WTC11 (cell line): Measurements from ENCODE around the gene EYS. TPM values are rescaled to one million over a fixed set of nuclear protein-coding genes. Genes with fewer than 3 reads are reported as not detected.

Source experiments
- ATAC-seq: fragments of 200-7000 bp; cut with Tn5 transposase; 2 replicates; pipeline ENCODE4 v1.10.0; 2021; ENCODE audit warnings: mild to moderate bottlenecking, moderate library complexity
- CTCF ChIA-PET: fragments of 300-600 bp; sonication (Branson Sonifier 250); formaldehyde crosslinking; loops from one replicate; lab custom pipeline; 2021; ENCODE audit warnings: antibody characterized with exemption; lab: Charles Lee
- POLR2A ChIA-PET: fragments of 350-600 bp; sonication (Branson Sonifier 250); formaldehyde crosslinking; loops from one replicate; lab custom pipeline; 2021; ENCODE audit warnings: antibody characterized with exemption; lab: Charles Lee
- DNase-seq: peaks from one replicate; pipeline ENCODE4 v3.0.0; 2021; ENCODE audit warnings: low spot score
- H3K27ac Mint-ChIP-seq: 2 replicates; pipeline ENCODE4 v1.8.0; 2021; ENCODE audit warnings: mixed read lengths
- H3K27me3 Mint-ChIP-seq: 2 replicates; pipeline ENCODE4 v1.8.0; 2021; ENCODE audit warnings: low read depth, mild to moderate bottlenecking, moderate library complexity, mixed read lengths
- H3K36me3 Mint-ChIP-seq: 2 replicates; pipeline ENCODE4 v1.8.0; 2021; ENCODE audit warnings: mixed read lengths
- H3K4me1 Mint-ChIP-seq: 2 replicates; pipeline ENCODE4 v1.8.0; 2022; ENCODE audit warnings: mixed read lengths
- H3K4me3 Mint-ChIP-seq: 2 replicates; pipeline ENCODE4 v1.8.0; 2021; ENCODE audit warnings: mild to moderate bottlenecking, moderate library complexity, mixed read lengths
- H3K9me3 Mint-ChIP-seq: 2 replicates; pipeline ENCODE4 v1.8.0; 2021; ENCODE audit warnings: mixed read lengths
- ATF2 ChIP-seq: sonication (generic); formaldehyde crosslinking; IDR thresholded peaks from 2 replicates; pipeline ENCODE4 v1.8.1; 2022; ENCODE audit warnings: low read depth, missing genetic modification reagents, borderline replicate concordance
- E2F5 ChIP-seq: sonication (generic); formaldehyde crosslinking; IDR thresholded peaks from 2 replicates; pipeline ENCODE4 v1.8.1; 2022; ENCODE audit warnings: mild to moderate bottlenecking, moderate library complexity, missing genetic modification reagents
- FOXP1 ChIP-seq: sonication (generic); formaldehyde crosslinking; IDR thresholded peaks from 2 replicates; pipeline ENCODE4 v1.8.0; 2022; ENCODE audit warnings: missing genetic modification reagents, mild to moderate bottlenecking, moderate library complexity, borderline replicate concordance
- GABPB1 ChIP-seq: sonication (generic); formaldehyde crosslinking; IDR thresholded peaks from 2 replicates; pipeline ENCODE4 v1.8.1; 2023; ENCODE audit warnings: mild to moderate bottlenecking, missing genetic modification reagents
- GTF2I ChIP-seq: fragments of 250-450 bp; sonication (Bioruptor Pico); conservative IDR thresholded peaks from 2 replicates; pipeline ENCODE4 v1.4.0; 2021; ENCODE audit warnings: mild to moderate bottlenecking
- HMGXB4 ChIP-seq: sonication (generic); formaldehyde crosslinking; IDR thresholded peaks from 2 replicates; pipeline ENCODE4 v1.8.1; 2023; ENCODE audit warnings: mild to moderate bottlenecking, moderate library complexity, missing genetic modification reagents
- NR2C2 ChIP-seq: sonication (generic); formaldehyde crosslinking; IDR thresholded peaks from 2 replicates; pipeline ENCODE4 v1.8.0; 2022; ENCODE audit warnings: mild to moderate bottlenecking, missing genetic modification reagents
- NR3C1 ChIP-seq: sonication (generic); formaldehyde crosslinking; conservative IDR thresholded peaks from 2 replicates; pipeline ENCODE4 v1.8.1; 2023; ENCODE audit warnings: low read depth, mild to moderate bottlenecking, missing genetic modification reagents
- SP1 ChIP-seq: sonication (generic); formaldehyde crosslinking; conservative IDR thresholded peaks from 2 replicates; pipeline ENCODE4 v1.8.1; 2022; ENCODE audit warnings: missing genetic modification reagents
- TEAD1 ChIP-seq: sonication (generic); formaldehyde crosslinking; IDR thresholded peaks from 2 replicates; pipeline ENCODE4 v1.8.0; 2022; ENCODE audit warnings: mild to moderate bottlenecking, missing genetic modification reagents
- TEAD4 ChIP-seq: sonication (generic); formaldehyde crosslinking; IDR thresholded peaks from 2 replicates; pipeline ENCODE4 v1.8.0; 2022; ENCODE audit warnings: mild to moderate bottlenecking, missing genetic modification reagents
- TP53 ChIP-seq: sonication (generic); formaldehyde crosslinking; IDR thresholded peaks from 2 replicates; pipeline ENCODE4 v1.8.1; 2023; ENCODE audit warnings: mild to moderate bottlenecking, missing genetic modification reagents
- ZNF263 ChIP-seq: sonication (generic); formaldehyde crosslinking; IDR thresholded peaks from 2 replicates; pipeline ENCODE4 v1.8.1; 2022; ENCODE audit warnings: low read depth, mild to moderate bottlenecking, moderate library complexity, missing genetic modification reagents
- ZNF396 ChIP-seq: fragments of 250-450 bp; sonication (Bioruptor Pico); IDR thresholded peaks from 2 replicates; pipeline ENCODE4 v1.8.0; 2021; ENCODE audit warnings: mild to moderate bottlenecking, moderate library complexity, borderline replicate concordance
- ZNF416 ChIP-seq: fragments of 250-450 bp; sonication (Bioruptor Pico); IDR thresholded peaks from 2 replicates; pipeline ENCODE4 v1.9.0; 2021; ENCODE audit warnings: mild to moderate bottlenecking, inconsistent platforms
- ZNF671 ChIP-seq: fragments of 250-450 bp; sonication (Bioruptor Pico); IDR thresholded peaks from 2 replicates; pipeline ENCODE4 v1.8.0; 2021; ENCODE audit warnings: mild to moderate bottlenecking
- total RNA-seq: library from RNA; stranded (reverse); gene quantifications from 3 replicates; pipeline ENCODE4 v1.2.3, GENCODE V29; 2021
- TF ChIP-seq, protein P1 (sequence below): sonication (generic); formaldehyde crosslinking; conservative IDR thresholded peaks from 2 replicates; pipeline ENCODE4 v1.8.1; 2022; ENCODE audit warnings: mild to moderate bottlenecking, missing genetic modification reagents
- TF ChIP-seq, protein P2 (sequence below): fragments of 250-450 bp; sonication (Bioruptor Pico); conservative IDR thresholded peaks from 2 replicates; pipeline ENCODE4 v1.9.0; 2021; ENCODE audit warnings: mild to moderate bottlenecking

The EYS gene
- total RNA-seq, 1 experiment from 2014 or later = not detected

- peaks cover 6% of the 10 kb centered on the region; the same call in 1 of the 2 replicates for H3K4me1 Mint-ChIP-seq
- ChIA-PET POLR2A (no interaction called here), CTCF (no interaction called here)
- H3K9me3 Mint-ChIP-seq = peaks cover 26% of the 10 kb centered on the region
- no peaks in the 10 kb centered on the region for H3K27me3 Mint-ChIP-seq
- 0 out of 2 replicates have a peak, but pooled peaks cover 3% of the 10 kb centered on the region for H3K36me3 Mint-ChIP-seq
- ATAC-seq (no peak), DNase-seq (no peak)
- H3K4me3 Mint-ChIP-seq = no peak overlapping the region
- TF ChIP-seq GABPB1 (CRISPR knock-in tag) (0 out of 2 replicates have a peak, but pooled peaks have one; percentile 40), ZNF396 (no peak)
- no peak overlapping the region for H3K27ac Mint-ChIP-seq
Observed at GRCh38 chr6:64984948-64985347, 722.1 kb downstream of the EYS start.

GRCh38 chr6:64983089-64983488, 723.9 kb downstream of the EYS start:
- H3K27me3 Mint-ChIP-seq = no peaks in the 10 kb centered on the region
- POLR2A ChIA-PET = no interaction called here
- H3K36me3 Mint-ChIP-seq = peaks cover 10% of the 10 kb centered on the region; the same call in 1 of the 2 replicates

DNA sequence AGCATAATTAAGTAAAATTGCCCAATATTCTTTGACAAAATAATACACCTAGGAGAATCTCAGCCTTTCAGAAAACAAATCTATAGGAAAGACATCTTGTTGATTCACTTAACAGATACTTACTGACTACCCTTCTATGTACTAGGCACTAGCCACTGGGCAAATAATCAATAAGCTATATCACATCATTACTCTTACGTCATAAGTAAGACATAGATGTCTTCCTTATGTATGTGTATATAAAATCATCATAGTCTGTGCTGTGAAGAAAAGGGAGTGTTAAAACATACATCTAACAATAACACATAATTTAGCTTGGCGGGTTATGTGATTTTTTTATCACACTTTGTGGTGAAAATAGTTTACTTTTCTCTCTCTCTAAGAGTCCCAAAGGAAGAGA, 733.9 kb downstream of the EYS start:
- no peaks in the 10 kb centered on the region for H3K27me3 Mint-ChIP-seq
- CTCF ChIA-PET = no interaction called here
- peaks cover 44% of the 10 kb centered on the region for H3K9me3 Mint-ChIP-seq
- peaks cover 7% of the 10 kb centered on the region for H3K4me1 Mint-ChIP-seq
- peaks cover 16% of the 10 kb centered on the region; the same call in 1 of the 2 replicates for H3K36me3 Mint-ChIP-seq
- DNase-seq (no peak), ATAC-seq (no peak)
- TF ChIP-seq TEAD4 (CRISPR knock-in tag) (no peak), ZNF671 (no peak)
- POLR2A ChIA-PET = no interaction called here
- H3K27ac Mint-ChIP-seq = no peak overlapping the region
- H3K4me3 Mint-ChIP-seq = no peak overlapping the region

More at GRCh38 chr6:64983089-64983488, 723.9 kb downstream of the EYS start:
- no peak overlapping the region for H3K27ac Mint-ChIP-seq
- H3K9me3 Mint-ChIP-seq = peaks cover 37% of the 10 kb centered on the region
- TF ChIP-seq TEAD1 (CRISPR knock-in tag) = no peak
- TF ChIP-seq FOXP1 (CRISPR knock-in tag) = no peak
- no peak for TF ChIP-seq ZNF263 (CRISPR knock-in tag)
- TF ChIP-seq ATF2 (CRISPR knock-in tag) = no peak
- TF ChIP-seq TEAD4 (CRISPR knock-in tag) = no peak
- no peak for TF ChIP-seq E2F5 (CRISPR knock-in tag)
- peaks cover 3% of the 10 kb centered on the region; the same call in 1 of the 2 replicates for H3K4me1 Mint-ChIP-seq
- DNase-seq = no peak
- ATAC-seq = no peak
- H3K4me3 Mint-ChIP-seq = no peak overlapping the region
- CTCF ChIA-PET = no interaction called here

DNA sequence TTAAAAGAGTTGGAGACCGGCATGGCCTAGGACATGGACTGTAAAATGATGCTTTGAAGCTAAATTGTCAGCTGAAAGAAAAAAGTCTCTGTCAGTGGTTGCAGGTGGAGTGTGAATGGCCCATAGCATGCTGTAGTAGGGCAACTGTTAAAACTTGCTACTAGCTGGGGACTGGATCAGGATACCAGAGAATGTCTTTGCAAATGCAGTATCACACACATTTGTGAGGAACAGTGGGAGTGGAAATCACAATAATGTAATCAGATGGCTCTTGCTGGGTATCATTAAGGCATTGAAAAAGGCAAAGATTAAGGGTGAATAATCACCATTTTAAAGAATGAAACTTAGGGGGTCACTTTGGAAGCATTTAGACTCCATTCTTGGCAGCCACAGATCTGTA, 737.9 kb downstream of the EYS start:
- ChIA-PET POLR2A (no interaction called here), CTCF (no interaction called here)
- H3K27me3 Mint-ChIP-seq = no peaks in the 10 kb centered on the region
- ATAC-seq = peak; percentile 64
- H3K4me3 Mint-ChIP-seq = no peak overlapping the region
- H3K27ac Mint-ChIP-seq = no peak overlapping the region
- peaks cover 7% of the 10 kb centered on the region for H3K4me1 Mint-ChIP-seq
- TF ChIP-seq NR3C1 (CRISPR knock-in tag) = no peak
- TF ChIP-seq, protein P1, sequence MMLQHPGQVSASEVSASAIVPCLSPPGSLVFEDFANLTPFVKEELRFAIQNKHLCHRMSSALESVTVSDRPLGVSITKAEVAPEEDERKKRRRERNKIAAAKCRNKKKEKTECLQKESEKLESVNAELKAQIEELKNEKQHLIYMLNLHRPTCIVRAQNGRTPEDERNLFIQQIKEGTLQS (CRISPR knock-in tag) = no peak
- no peak for TF ChIP-seq ZNF416 (CRISPR knock-in tag)
- no peak for TF ChIP-seq GTF2I (CRISPR knock-in tag)
- no peak for TF ChIP-seq SP1
- H3K36me3 Mint-ChIP-seq = peaks cover 14% of the 10 kb centered on the region
- H3K9me3 Mint-ChIP-seq = peaks cover 42% of the 10 kb centered on the region
- DNase-seq = no peak

DNA sequence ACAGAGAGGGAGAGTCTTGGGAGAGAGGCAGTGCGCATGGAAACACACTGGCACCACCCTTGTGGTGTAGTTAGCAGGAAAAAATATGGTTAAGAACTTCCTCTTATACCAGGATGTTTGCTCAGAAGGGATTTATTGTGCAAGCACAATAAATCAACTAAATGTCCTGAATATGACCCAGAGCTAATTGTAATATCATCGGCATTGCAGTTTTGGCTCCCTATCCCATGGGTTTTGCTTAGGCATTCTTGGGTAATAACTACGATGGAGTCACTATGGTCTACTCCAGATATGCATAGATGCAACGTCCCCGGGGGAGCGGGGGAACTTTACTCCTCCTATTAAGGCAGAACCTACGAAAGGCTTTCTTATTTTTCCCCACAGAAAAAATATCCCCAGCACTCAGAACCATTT, 751.6 kb downstream of the EYS start:
- ChIA-PET POLR2A (no interaction called here), CTCF (no interaction called here)
- Mint-ChIP-seq H3K36me3 (peaks cover 15% of the 10 kb centered on the region), H3K9me3 (peaks cover 37% of the 10 kb centered on the region), H3K4me3 (no peak overlapping the region), H3K4me1 (no peaks in the 10 kb centered on the region), H3K27ac (no peak overlapping the region), H3K27me3 (no peaks in the 10 kb centered on the region)
- DNase-seq (no peak), ATAC-seq (no peak)
- TF ChIP-seq, protein P2, sequence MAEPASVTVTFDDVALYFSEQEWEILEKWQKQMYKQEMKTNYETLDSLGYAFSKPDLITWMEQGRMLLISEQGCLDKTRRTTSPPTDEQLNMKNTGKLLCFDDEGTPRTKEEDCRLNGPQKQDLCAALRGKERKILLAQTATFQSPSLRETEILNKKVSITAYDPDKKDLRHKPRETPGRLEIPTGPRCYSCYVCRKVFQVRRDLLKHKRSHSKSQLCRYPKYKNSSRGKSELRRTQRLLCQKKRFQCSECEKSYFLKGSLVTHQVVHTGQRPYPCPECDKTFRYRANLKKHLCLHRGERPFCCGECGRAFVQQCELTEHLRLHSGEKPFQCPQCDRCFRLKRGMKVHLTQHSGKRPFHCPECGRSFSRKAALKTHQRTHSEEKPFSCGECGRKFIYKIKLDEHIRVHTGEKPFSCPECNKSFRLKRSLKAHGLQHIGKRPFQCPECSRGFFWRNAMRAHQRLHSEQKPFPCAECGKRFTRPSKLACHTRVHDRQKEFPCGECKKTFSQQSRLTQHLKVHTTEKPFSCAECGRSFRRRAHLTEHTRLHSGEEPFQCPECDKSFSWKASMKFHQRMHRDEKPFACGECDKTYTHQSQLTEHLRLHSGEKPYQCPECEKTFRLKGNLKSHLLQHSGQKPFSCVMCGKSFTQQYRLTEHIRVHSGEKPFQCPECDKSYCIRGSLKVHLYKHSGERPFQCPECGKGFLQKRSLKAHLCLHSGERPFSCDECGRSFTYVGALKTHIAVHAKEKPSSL (CRISPR knock-in tag) = no peak
- TF ChIP-seq GABPB1 (CRISPR knock-in tag) = no peak
- TF ChIP-seq NR2C2 = no peak
- TF ChIP-seq ATF2 (CRISPR knock-in tag) = no peak
- no peak for TF ChIP-seq TP53 (CRISPR knock-in tag)
- no peak for TF ChIP-seq HMGXB4
- no peak for TF ChIP-seq ZNF416 (CRISPR knock-in tag)
- no peak for TF ChIP-seq ZNF671
- no peak for TF ChIP-seq GTF2I (CRISPR knock-in tag)
